ENCODE results near the gene GNL3.
"Not testable (repeated sequence)": the region's sequence is repeated elsewhere in the genome, so short reads cannot be mapped to it uniquely, and the experiment has no call there.

GNL3 gene

DNA sequence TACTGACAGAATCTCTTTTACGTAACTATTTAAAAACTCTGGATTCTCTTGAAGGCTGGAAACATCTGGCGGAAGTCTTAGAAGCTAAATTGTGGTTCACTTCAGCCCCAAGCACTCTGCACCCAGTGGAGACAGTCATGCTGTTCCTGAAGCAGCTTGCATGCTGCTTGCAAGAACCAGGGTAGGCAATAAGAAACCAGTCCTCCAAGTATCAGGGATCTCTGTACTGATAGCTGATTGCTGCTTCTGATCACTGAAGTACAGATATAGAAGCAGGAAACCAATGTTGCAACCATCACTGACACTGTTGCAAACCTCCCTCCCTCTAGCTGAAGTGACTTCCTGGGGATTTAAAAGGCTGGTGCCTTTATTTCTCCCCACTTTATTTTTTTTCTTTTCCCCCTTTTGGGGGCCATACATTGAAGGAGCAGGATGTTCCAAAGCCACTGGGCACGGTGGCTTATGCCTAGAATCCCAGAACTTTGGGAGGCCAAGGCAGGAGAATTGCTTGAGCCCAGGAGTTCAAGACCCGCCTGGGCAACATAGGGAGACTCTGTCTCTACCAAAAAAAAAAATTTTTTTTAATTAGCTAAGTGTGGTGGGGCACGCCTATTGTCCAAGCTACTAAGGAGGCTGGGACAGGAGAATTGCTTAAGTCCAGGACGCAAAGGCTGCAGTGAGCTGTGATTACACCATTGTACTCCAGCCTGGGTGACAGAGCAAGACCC is 35.3 kb downstream of the GNL3 start:
- DNase-seq (ENCODE audit: low spot score) = peak; percentile 17

DNA sequence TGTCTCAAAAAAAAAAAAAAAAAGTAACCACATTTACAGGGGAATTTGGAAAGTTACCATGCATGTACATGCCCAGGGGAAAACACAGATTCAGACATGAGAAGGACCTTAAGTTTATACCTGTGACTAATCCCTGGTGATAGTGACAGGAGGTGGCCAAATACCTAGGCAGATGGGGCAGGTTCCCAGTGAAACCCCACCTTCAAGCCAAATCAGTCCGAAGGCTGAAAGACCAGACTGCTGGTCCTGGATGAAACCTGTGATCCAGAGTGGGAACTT is 35.8 kb downstream of the GNL3 start:
- no peak for DNase-seq (ENCODE audit: low spot score)

DNA sequence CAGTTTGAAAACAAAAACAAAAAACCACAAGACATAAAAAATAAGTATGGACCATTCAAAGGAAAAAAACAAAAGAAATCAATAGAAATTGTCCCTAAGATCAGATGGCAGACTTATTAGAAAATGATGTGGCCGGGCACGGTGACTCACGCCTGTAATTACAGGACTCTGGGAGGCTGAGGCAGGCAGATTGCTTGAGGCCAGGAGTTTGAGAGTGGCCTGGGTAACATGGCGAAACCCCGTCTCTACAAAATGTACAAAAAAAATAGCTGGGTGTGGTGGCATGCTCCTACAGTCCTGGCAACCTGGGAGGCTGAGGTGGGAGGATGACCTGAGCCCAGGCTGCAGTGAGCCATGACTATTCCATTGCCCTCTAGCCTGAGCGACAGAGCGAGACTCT is 36.7 kb downstream of the GNL3 start:
- DNase-seq (ENCODE audit: low spot score) = no peak

DNA sequence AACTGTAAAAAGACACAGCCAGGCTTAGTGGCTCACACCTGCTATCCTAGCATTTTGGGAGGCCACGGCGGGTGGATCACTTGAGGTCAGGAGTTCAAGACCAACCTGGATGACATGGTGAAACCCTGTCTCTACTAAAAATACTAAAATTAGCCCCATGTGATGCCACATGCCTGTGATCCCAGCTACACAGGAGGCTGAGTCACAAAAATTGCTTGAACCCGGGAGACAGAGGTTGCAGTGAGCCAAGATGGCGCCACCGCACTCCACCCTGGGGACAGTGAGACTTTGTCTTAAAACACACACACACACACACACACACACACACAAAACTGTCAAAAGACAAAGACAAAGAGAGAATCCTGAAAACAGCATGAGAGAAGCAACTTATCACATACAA is 38.1 kb downstream of the GNL3 start:
- DNase-seq (ENCODE audit: low spot score) = no peak

DNA sequence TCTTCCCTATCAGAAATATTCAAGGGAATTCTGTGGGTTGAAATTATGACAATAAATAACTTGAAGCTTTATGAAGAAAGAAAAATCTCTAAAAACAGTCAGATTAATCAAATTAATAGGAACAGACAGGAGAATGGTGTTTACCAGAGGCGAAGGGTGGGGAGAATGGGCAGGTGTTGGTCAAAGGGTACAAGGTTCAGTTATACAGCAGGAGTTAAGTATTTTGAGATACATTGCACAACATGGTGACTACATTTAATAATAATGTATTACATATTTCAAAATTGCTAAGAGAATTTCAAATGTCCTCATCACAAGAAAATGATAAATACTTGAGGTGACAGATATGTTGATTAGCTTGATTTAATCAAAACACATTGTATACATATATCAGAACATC is 38.7 kb downstream of the GNL3 start:
- no peak for DNase-seq (ENCODE audit: low spot score)

DNA sequence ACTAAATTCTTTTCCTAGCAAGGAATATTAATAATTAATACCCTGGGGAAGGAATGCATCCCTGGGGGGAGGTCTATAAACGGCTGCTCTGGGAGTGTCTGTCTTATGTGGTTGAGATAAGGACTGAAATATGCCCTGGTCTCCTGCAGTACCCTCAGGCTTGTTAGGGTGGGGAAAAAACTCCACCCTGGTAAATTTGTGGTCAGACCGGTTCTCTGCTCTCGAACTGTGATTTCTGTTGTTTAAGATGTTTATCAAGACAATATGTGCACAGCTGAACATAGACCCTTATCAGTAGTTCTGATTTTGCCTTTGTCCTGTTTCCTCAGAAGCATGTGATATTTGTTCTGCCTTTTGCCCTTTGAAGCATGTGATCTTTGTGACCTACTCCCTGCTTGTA is 42.9 kb downstream of the GNL3 start:
- DNase-seq (ENCODE audit: low spot score) = not testable (repeated sequence)

- DNase-seq (ENCODE audit: low spot score) = no peak
Measured at GRCh38 chr3:52730681-52731080, 44.8 kb downstream of the GNL3 start.

GRCh38 chr3:52731590-52731989 is 45.8 kb downstream of the GNL3 start:
- no peak for DNase-seq (ENCODE audit: low spot score)

- DNase-seq (ENCODE audit: low spot score) = no peak
Measured at GRCh38 chr3:52733256-52733891, 47.5 kb downstream of the GNL3 start.

- no peak for DNase-seq (ENCODE audit: low spot score)
Measured at GRCh38 chr3:52739730-52740129, 53.9 kb downstream of the GNL3 start.

DNA sequence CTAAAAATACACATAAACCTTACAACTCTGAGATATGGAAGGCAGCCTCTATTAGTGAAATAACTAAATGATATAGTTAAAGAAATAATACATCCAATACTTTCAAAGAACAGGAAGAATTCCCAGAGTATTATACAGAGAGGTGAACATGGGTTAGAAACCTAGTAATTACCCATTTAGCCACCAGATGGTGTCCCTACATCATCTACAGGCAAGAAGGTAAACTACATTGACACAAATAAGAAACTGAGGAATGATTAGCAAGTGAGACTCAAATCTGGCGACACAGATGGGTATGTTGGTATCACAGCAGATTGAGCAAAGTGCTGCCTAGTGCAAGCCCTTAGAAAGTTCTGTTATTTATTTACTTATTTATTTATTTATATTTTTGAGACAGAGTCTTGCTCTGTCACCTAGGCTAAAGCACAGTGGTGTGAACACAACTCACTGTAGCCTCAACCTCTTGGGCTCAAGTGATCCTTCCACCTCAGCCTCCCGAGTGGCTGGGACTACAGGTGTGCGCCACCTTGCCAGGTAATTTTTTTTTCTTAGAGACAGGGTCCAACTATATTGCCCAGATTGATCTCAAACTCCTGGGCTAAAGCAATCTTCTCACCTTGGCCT is 56.7 kb downstream of the GNL3 start:
- peak; percentile 29 for DNase-seq (ENCODE audit: low spot score)

GRCh38 chr3:52743152-52743551 is 57.3 kb downstream of the GNL3 start:
- no peak for DNase-seq (ENCODE audit: low spot score)

DNA sequence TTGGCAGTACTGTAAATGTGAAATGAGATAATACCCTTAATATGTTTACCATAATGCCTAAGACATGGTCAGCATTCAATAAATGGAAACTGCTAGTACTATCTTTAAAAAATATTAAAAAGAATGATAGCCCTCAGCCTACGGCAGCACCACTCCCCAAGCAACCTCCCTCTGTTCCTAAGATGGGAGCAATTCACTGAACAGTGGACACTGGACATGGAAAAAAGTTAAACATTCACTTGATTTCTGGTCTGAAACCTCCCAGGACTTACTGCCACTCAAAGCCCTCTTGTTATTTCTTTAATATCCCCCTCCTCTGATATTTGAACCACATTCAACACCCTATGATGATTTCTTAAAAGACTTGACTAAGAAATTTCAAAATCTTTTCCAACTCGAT is 57.9 kb downstream of the GNL3 start:
- no peak for DNase-seq (ENCODE audit: low spot score)

Measured in CD4-positive, alpha-beta T cell treated with Interleukin-2 at 100 ng/mL for 4 hours (primary cell).